Left ventricle myocardium superior (tissue), 1 donor: ENCODE data around the gene PCED1B. TPM values are rescaled to one million over a fixed set of nuclear protein-coding genes. Genes with fewer than 3 reads are reported as not detected.
A peak's percentile ranks its signal among the peaks of the same experiment; 100 is the strongest.

Experiments used
- ATAC-seq: fragments of 200-7000 bp; cut with Tn5 transposase; one replicate; pipeline ENCODE4 v1.9.1; 2020; ENCODE audit warnings: mild to moderate bottlenecking, moderate library complexity
- DNase-seq: peaks from one replicate; pipeline ENCODE4 v3.0.0-alpha.2; 2020
- intact Hi-C: fragments of 100-400 bp; cut with micrococcal nuclease; formaldehyde crosslinking; loops from one replicate; pipeline ENCODE4 v1.11.0; 2022
- total RNA-seq: library from RNA; stranded (reverse); fragmentation: NEBNext Ultra II Directional; extraction: Animal tissue kit (Norgen Biotek cat#: 25700); gene quantifications from one replicate; pipeline ENCODE4 v1.2.1, GENCODE V29; 2021
- donor health status: DM: no; HTN: yes; CAD: no; lungs with severe emphysema.

PCED1B gene
- total RNA-seq, 1 donor from 2014 or later: 1.1 TPM

- ATAC-seq (no peak), DNase-seq (no peak)
- intact Hi-C loops: no loop called here
Observed at GRCh38 chr12:47082796-47083621, 3.6 kb downstream of the PCED1B start.

- DNase-seq: no peak
- ATAC-seq: no peak
- intact Hi-C loops: no loop called here
Observed at GRCh38 chr12:47084172-47084571, 4.8 kb downstream of the PCED1B start.

- peak; percentile 48 for ATAC-seq
- intact Hi-C loops: no loop called here
- no peak for DNase-seq
Observed at GRCh38 chr12:47085815-47086252, 6.4 kb downstream of the PCED1B start.

- intact Hi-C loops: no loop called here
- ATAC-seq: no peak
- no peak for DNase-seq
Observed at GRCh38 chr12:47087088-47087688, 7.8 kb downstream of the PCED1B start.

GRCh38 chr12:47088021-47088944 is 8.9 kb downstream of the PCED1B start:
- DNase-seq: no peak
- no peak for ATAC-seq
- intact Hi-C loops: no loop called here

GRCh38 chr12:47091009-47091408 is 11.6 kb downstream of the PCED1B start:
- DNase-seq (no peak), ATAC-seq (no peak)
- intact Hi-C loops: no loop called here

- intact Hi-C loops: no loop called here
- ATAC-seq (no peak), DNase-seq (no peak)
Observed at GRCh38 chr12:47094804-47095203, 15.4 kb downstream of the PCED1B start.

- no peak for DNase-seq
- intact Hi-C loops: no loop called here
- ATAC-seq: no peak
Observed at GRCh38 chr12:47095446-47096236, 16.2 kb downstream of the PCED1B start.

- no peak for ATAC-seq
Observed at GRCh38 chr12:47097276-47097896, 18.0 kb downstream of the PCED1B start.

GRCh38 chr12:47098099-47098498 is 18.7 kb downstream of the PCED1B start:
- no peak for ATAC-seq
- intact Hi-C loops: no loop called here
- no peak for DNase-seq

More at GRCh38 chr12:47097276-47097896, 18.0 kb downstream of the PCED1B start:
- intact Hi-C loops: no loop called here
- no peak for DNase-seq

- DNase-seq: no peak
- ATAC-seq: no peak
- intact Hi-C loops: no loop called here
Observed at GRCh38 chr12:47099610-47100009, 20.2 kb downstream of the PCED1B start.

GRCh38 chr12:47100160-47100559 is 20.7 kb downstream of the PCED1B start:
- ATAC-seq (no peak), DNase-seq (no peak)
- intact Hi-C loops: no loop called here

GRCh38 chr12:47102406-47102805 is 23.0 kb downstream of the PCED1B start:
- ATAC-seq: no peak
- DNase-seq: no peak
- intact Hi-C loops: no loop called here

GRCh38 chr12:47102845-47103651 is 23.6 kb downstream of the PCED1B start:
- DNase-seq (no peak), ATAC-seq (no peak)
- intact Hi-C loops: no loop called here

GRCh38 chr12:47105914-47106674 is 26.7 kb downstream of the PCED1B start:
- ATAC-seq (no peak), DNase-seq (no peak)
- intact Hi-C loops: no loop called here

GRCh38 chr12:47107446-47107845 is 28.0 kb downstream of the PCED1B start:
- intact Hi-C loops: no loop called here
- ATAC-seq (no peak), DNase-seq (no peak)

- intact Hi-C loops: no loop called here
- no peak for DNase-seq
- ATAC-seq: no peak
Observed at GRCh38 chr12:47107926-47108325, 28.5 kb downstream of the PCED1B start.
